Right lobe of liver (tissue), 6 donors: ENCODE data around the gene CTRB1. TPM values are rescaled to one million over a fixed set of nuclear protein-coding genes. Genes with fewer than 3 reads are reported as not detected.
"Not testable (repeated sequence)": the region's sequence is repeated elsewhere in the genome, so short reads cannot be mapped to it uniquely, and the experiment has no call there.

Experiments used
- ATAC-seq, 4 donors: fragments of 200-7000 bp; cut with Tn5 transposase; one replicate each; pipeline ENCODE4 v1.9.1; 2020; ENCODE audit warnings: mild to moderate bottlenecking in 4 of 4, moderate library complexity in 4 of 4
- DNase-seq, 3 donors: peaks; one replicate each; pipeline ENCODE4 v3.0.0-alpha.2; 2020
- H3K27ac ChIP-seq, 3 donors: fragments of 200-600 bp; one replicate each; pipeline ENCODE4 v1.8.0; 2022
- H3K27me3 ChIP-seq, 2 donors: fragments of 200-600 bp; one replicate each; pipeline ENCODE4 v1.8.0; 2022
- H3K36me3 ChIP-seq, 4 donors: fragments of 200-600 bp; sonication (generic) in 1 of 4; one replicate each; pipeline versions ENCODE4 v1.5.1 to v1.8.0; 2017 to 2022; ENCODE audit warnings: control low read depth in 1 of 4
- H3K4me1 ChIP-seq, 4 donors: fragments of 200-600 bp; sonication (generic) in 1 of 4; one replicate each; pipeline versions ENCODE4 v1.5.1 to v1.8.0; 2017 to 2022; ENCODE audit warnings: control low read depth in 1 of 4
- H3K4me3 ChIP-seq, 3 donors: fragments of 200-600 bp; one replicate each; pipeline ENCODE4 v1.8.0; 2022
- H3K9me3 ChIP-seq, 4 donors: fragments of 200-600 bp; sonication (generic) in 1 of 4; one replicate each; pipeline versions ENCODE4 v1.5.1 to v1.8.0; 2017 to 2022; ENCODE audit warnings: control low read depth in 1 of 4
- CTCF ChIP-seq, 4 donors: fragments of 200-600 bp in 3 of 4; fragments of 450-650 bp in 1 of 4; IDR thresholded peaks; one replicate each; pipeline versions ENCODE4 v1.5.1 to v1.8.0; 2016 to 2022; ENCODE audit warnings: antibody characterized with exemption in 4 of 4, mild to moderate bottlenecking in 2 of 4
- POLR2A ChIP-seq: fragments of 450-650 bp; IDR thresholded peaks from one replicate; pipeline ENCODE4 v1.6.1; 2017; ENCODE audit warnings: antibody characterized with exemption, mild to moderate bottlenecking
- WGBS: methylation state at CpG from one replicate; pipeline ENCODE4 v1.1.6; 2018; ENCODE audit warnings: low coverage, low lambda C conversion rate; ENCODE audit not compliant: insufficient coverage; ENCODE audit errors: missing lambda C conversion rate; 5-methylcytosine and 5-hydroxymethylcytosine counted together
- intact Hi-C, 2 donors: fragments of 100-400 bp; cut with DNase I; formaldehyde crosslinking; loops; one replicate each; pipeline versions ENCODE4 v1.11.2 to v1.14.1; 2022
- total RNA-seq, 6 experiments: library from RNA; depleted of rRNA in 2 of 6; stranded (reverse); fragments of >200 nt in 2 of 6; fragmentation: NEBNext Ultra II Directional in 3 of 6; extraction: Animal tissue kit (Norgen Biotek cat#: 25700) in 3 of 6; gene quantifications; one replicate each; pipeline versions ENCODE4 v1.1.0 to v1.2.4, GENCODE V29; 2016 to 2023
- donor health status: DM: no; HTN: yes; CAD: no.
- donor health status: DM: no; HTN: no; CAD: no.
- donor health status: DM: no; HTN: no; CAD: no.
- donor health status: DM: no; HTN: yes; CAD: no.
- donor health status: DM: no; HTN: yes; CAD: no.

CTRB1 gene
- total RNA-seq, 6 experiments from 2014 or later, result not detected

GRCh38 chr16:75266738-75267630 is 48.2 kb downstream of the CTRB1 start:
- TF ChIP-seq POLR2A, result no peak
- TF ChIP-seq CTCF (IDR thresholded peaks at IDR 0.05), result no peak
- Histone ChIP-seq H3K9me3 (no peaks in the 10 kb centered on the region), H3K36me3 (no peaks in the 10 kb centered on the region), H3K27me3 (no peaks in the 10 kb centered on the region), H3K27ac (peak overlapping the region in 1 of 3 donors; percentile 92), H3K4me1 (peaks cover 0 to 33% (median 20%) of the 10 kb centered on the region in 4 donors), H3K4me3 (peak overlapping the region in 2 of 3 donors; percentile 95 to 98)
- no peak for ATAC-seq
- intact Hi-C loops, result no loop called here
- 80% methylated on average over 1 of the region's 27 CpGs for WGBS
- DNase-seq, result peak in 1 of 3 donors; percentile 45

GRCh38 chr16:75267631-75268264 is 49.0 kb downstream of the CTRB1 start:
- no peaks in the 10 kb centered on the region for H3K9me3 ChIP-seq
- H3K36me3 ChIP-seq, result no peaks in the 10 kb centered on the region
- peaks cover 0 to 25% (median 15%) of the 10 kb centered on the region in 4 donors for H3K4me1 ChIP-seq
- H3K27me3 ChIP-seq, result no peaks in the 10 kb centered on the region
- no peak for TF ChIP-seq POLR2A
- intact Hi-C loops, result no loop called here
- ATAC-seq (peak in 1 of 4 donors; percentile 31), DNase-seq (peak in 1 of 3 donors; percentile 65)
- no peak overlapping the region for H3K4me3 ChIP-seq
- 83% methylated on average over 2 of the region's 10 CpGs for WGBS
- no peak overlapping the region for H3K27ac ChIP-seq

- peaks cover 0 to 10% (median 3%) of the 10 kb centered on the region in 4 donors for H3K4me1 ChIP-seq
- ATAC-seq, H3K9me3 ChIP-seq, H3K4me3 ChIP-seq, H3K36me3 ChIP-seq, H3K27me3 ChIP-seq, H3K27ac ChIP-seq, DNase-seq, intact Hi-C loops: not testable (repeated sequence)
- 61% methylated on average over 6 of the region's 9 CpGs for WGBS
These were observed 50.6 kb downstream of the CTRB1 start for GRCh38 chr16:75269358-75269757.

- TF ChIP-seq POLR2A (no peak), CTCF (IDR thresholded peaks at IDR 0.05) (no peak)
- Histone ChIP-seq H3K4me3 (no peak overlapping the region), H3K27me3 (no peaks in the 10 kb centered on the region), H3K4me1 (peaks cover 0 to 2% (median 0%) of the 10 kb centered on the region in 4 donors), H3K9me3 (no peaks in the 10 kb centered on the region), H3K27ac (no peak overlapping the region), H3K36me3 (no peaks in the 10 kb centered on the region)
- 82% methylated on average over 3 of the region's 6 CpGs for WGBS
- intact Hi-C loops, result no loop called here
- DNase-seq (no peak), ATAC-seq (no peak)
These were observed 52.8 kb downstream of the CTRB1 start for GRCh38 chr16:75271441-75272096.

- no peak for DNase-seq
- no peak overlapping the region for H3K4me3 ChIP-seq
- 67% methylated on average over 5 of the region's 12 CpGs for WGBS
- no peaks in the 10 kb centered on the region for H3K27me3 ChIP-seq
- ATAC-seq, result no peak
- no peaks in the 10 kb centered on the region for H3K4me1 ChIP-seq
- H3K9me3 ChIP-seq, result no peaks in the 10 kb centered on the region
- intact Hi-C loops, result no loop called here
- H3K27ac ChIP-seq, result no peak overlapping the region
- H3K36me3 ChIP-seq, result no peaks in the 10 kb centered on the region
- TF ChIP-seq CTCF (IDR thresholded peaks at IDR 0.05) (no peak), POLR2A (no peak)
These were observed 53.3 kb downstream of the CTRB1 start for GRCh38 chr16:75272097-75272551.

GRCh38 chr16:75272629-75273028 is 53.8 kb downstream of the CTRB1 start:
- ATAC-seq, DNase-seq, intact Hi-C loops, H3K36me3 ChIP-seq, H3K27ac ChIP-seq, H3K4me1 ChIP-seq, H3K27me3 ChIP-seq, H3K4me3 ChIP-seq, H3K9me3 ChIP-seq: not testable (repeated sequence)
- 86% methylated on average over 8 of the region's 10 CpGs for WGBS
